Activated T-cell treated with anti-CD3 and anti-CD28 coated beads, Interleukin-2, amount 50 U/mL, for 72 hours (primary cell): ENCODE measurements around the gene CELSR1. TPM values are rescaled to one million over a fixed set of nuclear protein-coding genes. Genes with fewer than 3 reads are reported as not detected.
"Not testable (repeated sequence)": the region's sequence is repeated elsewhere in the genome, so short reads cannot be mapped to it uniquely, and the experiment has no call there.

Source experiments
- ATAC-seq, 2 donors: fragments of 150-1000 bp; cut with Tn5 transposase; replicated peaks in 1 of 2; 2 replicates each; pipeline ENCODE4 v1.10.0; 2021; ENCODE audit warnings: moderate library complexity in 2 of 2, mild to moderate bottlenecking in 1 of 2
- DNase-seq, 2 donors: peaks; one replicate each; pipeline ENCODE4 v3.0.0; 2021 to 2022; ENCODE audit warnings: mixed read lengths in 1 of 2
- H3K27ac Mint-ChIP-seq: one replicate; pipeline ENCODE4 v1.8.0; 2022; ENCODE audit warnings: mild to moderate bottlenecking, moderate library complexity, mixed read lengths
- H3K27me3 Mint-ChIP-seq: one replicate; pipeline ENCODE4 v1.8.0; 2022; ENCODE audit warnings: low read depth, mixed read lengths
- H3K36me3 Mint-ChIP-seq, 2 donors: one replicate each; pipeline ENCODE4 v1.8.0; 2022; ENCODE audit warnings: mixed read lengths in 2 of 2, mild to moderate bottlenecking in 1 of 2; ENCODE audit not compliant: insufficient read depth in 2 of 2
- H3K4me1 Mint-ChIP-seq: one replicate; pipeline ENCODE4 v1.8.0; 2022; ENCODE audit warnings: low read depth, mixed read lengths
- H3K4me3 Mint-ChIP-seq, 2 donors: one replicate each; pipeline ENCODE4 v1.8.0; 2022; ENCODE audit warnings: mild to moderate bottlenecking in 2 of 2, mixed read lengths in 2 of 2, moderate library complexity in 2 of 2
- H3K9me3 Mint-ChIP-seq, 2 donors: one replicate each; pipeline ENCODE4 v1.8.0; 2022; ENCODE audit warnings: mixed read lengths in 2 of 2
- total RNA-seq, 2 donors: library from RNA; stranded (reverse); gene quantifications; one replicate each; pipeline ENCODE4 v1.2.3, GENCODE V29; 2022

Gene CELSR1
- total RNA-seq, 2 donors from 2014 or later = 0.83 to 1.3 TPM

DNA sequence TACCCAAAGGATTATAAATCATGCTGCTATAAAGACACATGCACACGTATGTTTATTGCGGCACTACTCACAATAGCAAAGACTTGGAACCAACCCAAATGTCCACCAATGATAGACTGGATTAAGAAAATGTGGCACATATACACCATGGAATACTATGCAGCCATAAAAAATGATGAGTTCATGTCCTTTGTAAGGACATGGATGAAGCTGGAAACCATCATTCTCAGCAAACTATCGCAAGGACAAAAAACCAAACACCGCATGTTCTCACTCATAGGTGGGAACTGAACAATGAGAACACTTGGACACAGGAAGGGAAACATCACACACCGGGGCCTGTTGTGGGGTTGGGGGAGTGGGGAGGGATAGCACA lies 21.3 kb downstream of the CELSR1 start:
- not testable (repeated sequence) for ATAC-seq, H3K9me3 Mint-ChIP-seq, H3K36me3 Mint-ChIP-seq, H3K4me1 Mint-ChIP-seq, H3K27me3 Mint-ChIP-seq, H3K27ac Mint-ChIP-seq, H3K4me3 Mint-ChIP-seq, DNase-seq

DNA sequence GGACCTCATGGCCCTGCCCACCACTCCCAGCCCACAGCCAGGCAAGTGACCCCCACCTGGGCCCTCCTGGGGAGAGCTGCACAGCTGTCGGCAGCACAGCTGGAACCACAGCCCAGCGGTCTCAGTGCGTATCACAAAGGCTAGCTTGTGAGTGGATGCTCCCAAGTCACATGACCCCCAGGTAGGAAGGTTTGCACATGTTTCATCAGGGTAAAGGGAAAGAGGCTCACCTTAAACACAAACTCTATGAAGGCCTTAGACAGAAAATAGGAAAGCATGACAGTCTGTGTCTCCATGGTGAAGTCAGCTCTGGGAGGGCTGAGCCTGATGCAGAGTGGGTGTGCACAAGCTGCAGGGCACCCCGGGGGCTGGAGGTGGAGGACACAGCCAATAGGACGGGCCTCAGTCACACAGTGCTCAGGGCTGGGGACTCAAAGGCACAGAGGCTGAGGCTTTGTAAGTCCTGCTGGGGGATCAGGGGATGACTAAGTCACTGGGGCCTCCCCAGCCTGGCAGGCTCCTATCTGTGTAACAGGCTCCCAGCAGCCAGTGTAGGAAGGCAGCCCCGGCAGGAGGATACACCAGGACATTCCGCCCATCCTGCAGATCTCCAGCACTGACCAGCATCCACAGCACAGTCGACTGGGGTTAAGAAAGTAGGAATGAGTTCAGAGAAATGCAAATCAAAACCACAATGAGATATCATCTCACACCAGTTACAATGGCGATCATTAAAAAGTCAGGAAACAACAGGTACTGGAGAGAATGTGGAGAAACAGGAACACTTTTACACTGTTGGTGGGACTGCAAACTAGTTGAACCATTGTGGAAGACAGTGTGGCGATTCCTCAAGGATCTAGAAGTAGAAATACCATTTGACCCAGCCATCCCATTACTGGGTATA lies 22.0 kb downstream of the CELSR1 start:
- no peaks in the 10 kb centered on the region for H3K4me1 Mint-ChIP-seq
- ATAC-seq = peak in 1 of 2 donors; percentile 20
- H3K9me3 Mint-ChIP-seq = no peaks in the 10 kb centered on the region
- no peaks in the 10 kb centered on the region for H3K36me3 Mint-ChIP-seq
- no peak overlapping the region for H3K27ac Mint-ChIP-seq
- H3K27me3 Mint-ChIP-seq = no peaks in the 10 kb centered on the region
- no peak overlapping the region for H3K4me3 Mint-ChIP-seq
- no peak for DNase-seq

DNA sequence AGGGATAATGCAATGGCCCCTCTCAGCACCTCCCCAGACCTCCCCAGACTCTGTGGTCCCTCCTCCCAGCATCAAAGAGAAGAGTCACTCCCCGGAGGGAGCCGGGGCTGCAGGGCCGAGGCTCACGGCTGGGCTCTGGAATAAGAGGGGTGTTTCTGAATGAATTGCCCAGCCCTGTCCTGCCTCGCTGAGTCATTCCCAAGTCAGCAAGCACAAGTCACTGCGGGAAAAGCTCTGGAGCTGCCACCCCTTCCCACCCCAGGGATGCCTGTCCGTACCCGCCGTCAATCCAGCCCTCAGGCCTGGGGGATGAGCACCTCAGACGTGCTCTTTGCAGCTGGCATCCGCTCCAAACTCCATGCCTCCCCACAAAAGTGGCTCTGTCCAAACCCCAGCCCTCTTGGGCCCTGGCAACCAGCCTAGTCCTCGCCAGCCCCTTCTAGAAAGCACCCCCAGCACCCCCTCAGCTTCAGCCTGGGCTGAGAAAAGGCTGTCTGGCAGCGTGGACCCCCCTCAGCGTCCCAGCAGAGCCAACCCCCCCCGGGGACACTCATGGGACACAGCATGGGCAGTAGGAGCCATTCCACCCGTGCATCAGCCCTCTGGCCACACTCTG lies 22.7 kb downstream of the CELSR1 start:
- Mint-ChIP-seq H3K4me3 (no peak overlapping the region), H3K9me3 (no peaks in the 10 kb centered on the region), H3K36me3 (no peaks in the 10 kb centered on the region), H3K27me3 (no peaks in the 10 kb centered on the region), H3K27ac (no peak overlapping the region), H3K4me1 (no peaks in the 10 kb centered on the region)
- DNase-seq (no peak), ATAC-seq (no peak)

DNA sequence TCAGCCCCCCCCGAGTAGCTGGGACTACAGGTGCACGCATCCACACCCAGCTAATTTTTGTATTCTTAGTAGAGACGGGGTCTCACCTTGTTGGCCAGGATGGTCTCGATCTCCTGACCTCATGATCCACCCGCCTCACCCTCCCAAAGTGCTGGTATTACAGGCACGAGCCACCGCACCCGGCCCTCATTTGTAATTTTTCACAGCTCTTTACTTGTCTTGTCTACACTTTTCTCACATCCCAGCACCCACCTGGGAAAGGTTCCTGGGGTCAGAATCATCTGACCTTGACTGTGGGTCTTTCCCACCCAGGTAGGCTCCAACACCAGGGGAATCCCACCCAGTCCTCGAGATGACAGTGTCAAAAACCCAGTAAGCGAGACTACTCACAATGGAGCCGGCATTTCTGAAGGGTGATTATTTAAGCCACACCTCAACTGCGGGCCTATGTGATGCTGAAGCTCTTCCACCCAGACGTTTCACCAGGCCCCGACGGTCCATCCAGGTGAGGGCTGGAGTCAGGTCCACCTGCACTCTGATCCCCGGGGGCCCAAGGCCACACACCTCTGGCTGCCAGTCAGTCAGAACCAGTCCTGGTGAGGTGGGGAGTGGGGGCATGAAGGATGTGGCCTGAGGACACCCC lies 23.4 kb downstream of the CELSR1 start:
- no peaks in the 10 kb centered on the region for H3K36me3 Mint-ChIP-seq
- DNase-seq (no peak), ATAC-seq (no peak)
- H3K27ac Mint-ChIP-seq = no peak overlapping the region
- H3K9me3 Mint-ChIP-seq = no peaks in the 10 kb centered on the region
- H3K27me3 Mint-ChIP-seq = no peaks in the 10 kb centered on the region
- H3K4me3 Mint-ChIP-seq = no peak overlapping the region
- no peaks in the 10 kb centered on the region for H3K4me1 Mint-ChIP-seq

DNA sequence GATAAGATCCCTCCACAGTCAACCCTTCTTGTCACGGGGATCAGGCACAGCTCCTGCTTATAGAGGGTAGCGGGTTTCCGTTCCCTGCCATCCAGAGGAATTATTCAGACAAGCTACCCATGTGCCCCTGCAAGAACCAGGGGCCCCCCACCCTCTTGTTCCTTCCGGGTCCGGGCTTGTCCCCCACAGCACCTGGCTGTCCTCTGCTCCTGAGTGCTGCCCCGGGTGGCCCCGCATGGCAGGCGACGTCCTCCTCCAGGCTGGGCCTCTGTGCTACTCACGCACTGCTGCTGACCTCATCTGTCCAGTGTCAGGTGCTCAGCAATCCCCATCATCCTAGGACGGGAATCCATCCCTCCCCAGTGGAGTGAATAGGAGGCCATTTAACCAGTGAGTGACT lies 24.7 kb downstream of the CELSR1 start:
- no peaks in the 10 kb centered on the region for H3K27me3 Mint-ChIP-seq
- H3K4me1 Mint-ChIP-seq = no peaks in the 10 kb centered on the region
- H3K36me3 Mint-ChIP-seq = no peaks in the 10 kb centered on the region
- H3K9me3 Mint-ChIP-seq = no peaks in the 10 kb centered on the region
- H3K27ac Mint-ChIP-seq = no peak overlapping the region
- no peak for DNase-seq
- no peak overlapping the region for H3K4me3 Mint-ChIP-seq
- no peak for ATAC-seq

DNA sequence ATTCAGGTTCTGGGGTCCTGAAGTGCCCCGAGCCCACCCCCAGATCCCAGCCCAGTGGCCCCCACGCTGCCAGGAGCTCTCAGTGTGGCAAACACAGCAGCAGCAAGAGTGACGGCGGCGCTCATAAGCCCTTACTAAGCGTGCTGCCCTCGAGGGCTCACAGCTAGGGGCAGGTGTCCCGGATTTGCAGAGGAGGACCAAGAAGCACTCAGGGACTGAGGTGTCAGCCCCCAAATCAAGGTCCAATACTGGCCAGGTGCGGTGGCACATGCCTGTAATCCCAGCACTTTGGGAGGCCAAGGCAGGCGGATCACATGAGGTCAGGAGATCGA lies 25.4 kb downstream of the CELSR1 start:
- Mint-ChIP-seq H3K9me3 (no peaks in the 10 kb centered on the region), H3K27me3 (no peaks in the 10 kb centered on the region), H3K4me3 (no peak overlapping the region), H3K4me1 (no peaks in the 10 kb centered on the region), H3K36me3 (no peaks in the 10 kb centered on the region), H3K27ac (no peak overlapping the region)
- DNase-seq (no peak), ATAC-seq (no peak)

DNA sequence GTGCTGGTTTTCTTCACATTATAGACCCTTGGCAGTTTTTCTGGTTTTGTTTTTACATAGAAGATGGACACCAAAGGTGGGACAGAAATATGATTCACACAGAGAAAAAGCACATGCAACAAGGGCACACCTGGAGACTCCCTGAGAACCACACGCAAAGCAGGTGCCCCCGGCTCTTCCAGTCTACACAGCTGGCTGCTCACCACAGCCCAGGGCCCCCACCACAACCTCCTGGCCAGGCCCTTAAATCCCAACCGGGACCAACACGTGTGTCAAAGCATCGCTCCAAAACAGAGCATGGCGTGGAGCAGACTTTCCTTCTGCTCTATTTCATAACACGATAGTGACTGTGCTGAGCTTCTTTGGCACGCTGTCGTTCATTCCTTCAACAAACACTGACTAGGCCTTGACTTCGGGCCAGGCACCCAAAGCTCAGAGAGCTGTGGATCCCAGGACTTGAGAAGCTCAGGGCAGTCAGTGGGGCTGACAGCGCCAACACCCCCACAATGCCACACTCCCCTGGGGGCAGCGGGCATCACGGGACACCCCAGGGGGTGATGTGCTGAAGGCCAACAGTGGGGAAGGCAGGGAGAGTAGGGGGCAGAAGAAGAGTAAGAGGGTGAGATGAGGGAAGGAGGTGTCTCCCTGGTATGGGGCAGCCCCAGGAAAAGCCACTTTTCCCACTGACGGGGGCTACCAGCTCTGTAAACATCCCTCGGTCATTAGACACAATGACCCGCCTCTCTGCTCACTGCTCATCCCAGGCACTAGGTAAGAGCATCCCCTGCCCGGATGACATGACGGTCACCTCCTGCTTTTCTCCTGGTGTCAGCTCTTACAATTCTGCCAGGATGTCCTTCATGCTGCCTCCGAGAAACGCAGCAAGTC lies 26.0 kb downstream of the CELSR1 start:
- ATAC-seq (no peak), DNase-seq (no peak)
- Mint-ChIP-seq H3K4me3 (no peak overlapping the region), H3K27me3 (no peaks in the 10 kb centered on the region), H3K9me3 (no peaks in the 10 kb centered on the region), H3K27ac (no peak overlapping the region), H3K36me3 (no peaks in the 10 kb centered on the region), H3K4me1 (no peaks in the 10 kb centered on the region)

DNA sequence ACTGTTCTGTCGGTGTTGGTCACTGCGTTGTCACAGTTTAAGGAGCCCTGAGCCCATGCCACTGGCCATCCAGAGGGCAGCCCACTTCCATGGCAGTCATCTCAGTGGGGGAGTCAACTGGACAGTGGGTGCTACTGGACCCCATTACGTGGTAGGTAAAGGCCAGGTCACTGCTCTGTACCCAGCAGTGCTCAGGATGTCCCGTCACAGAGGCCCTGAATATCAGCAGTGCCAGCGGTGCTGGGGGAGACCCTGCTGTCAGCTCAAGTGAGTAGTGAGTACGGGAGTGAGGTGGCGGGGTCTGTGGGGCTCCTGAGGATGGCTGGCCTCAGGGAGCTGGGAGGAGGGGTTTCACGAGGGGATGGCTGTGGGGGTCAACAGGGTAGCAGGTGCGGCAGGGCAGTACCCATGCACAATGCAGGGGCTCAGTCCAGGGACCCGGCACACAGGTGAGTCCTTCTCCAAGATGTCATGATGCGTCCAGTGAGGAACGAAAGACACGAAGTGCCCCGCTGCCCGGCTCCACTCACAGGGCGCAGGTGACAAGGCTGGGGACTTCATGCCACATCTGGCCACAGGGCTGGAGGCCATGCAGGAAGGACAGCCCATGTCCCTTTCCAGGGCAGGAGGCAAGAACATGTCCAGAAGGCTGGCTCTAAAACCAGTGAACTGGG lies 27.9 kb downstream of the CELSR1 start:
- no peaks in the 10 kb centered on the region for H3K4me1 Mint-ChIP-seq

DNA sequence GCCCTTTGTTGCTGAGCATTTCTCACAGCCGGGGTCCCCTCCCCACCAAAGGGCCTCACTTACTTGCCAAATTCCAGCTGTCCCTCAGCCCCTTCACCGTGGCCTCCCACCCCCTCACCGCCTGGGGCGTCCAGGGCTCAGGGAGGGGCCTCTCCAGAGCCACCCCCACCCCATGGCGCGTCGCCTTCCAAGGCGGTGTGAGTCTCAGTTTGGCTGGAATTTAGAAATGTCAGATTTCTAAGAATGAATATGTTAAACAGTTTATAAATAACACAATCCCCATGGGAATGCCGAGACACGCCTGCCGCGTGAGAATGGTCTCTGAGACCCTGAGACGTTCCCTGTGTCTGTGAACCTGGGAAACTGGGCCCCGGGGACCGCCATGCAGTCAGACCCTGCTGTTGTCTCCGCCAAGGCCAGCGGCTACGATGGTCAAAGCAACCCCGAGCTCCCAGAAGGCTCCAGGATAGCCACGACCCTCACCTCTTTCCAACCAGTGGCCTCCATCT lies 28.9 kb downstream of the CELSR1 start:
- H3K27ac Mint-ChIP-seq = no peak overlapping the region
- H3K36me3 Mint-ChIP-seq = no peaks in the 10 kb centered on the region
- H3K4me1 Mint-ChIP-seq = no peaks in the 10 kb centered on the region
- H3K4me3 Mint-ChIP-seq = no peak overlapping the region
- DNase-seq (no peak), ATAC-seq (no peak)
- no peaks in the 10 kb centered on the region for H3K9me3 Mint-ChIP-seq
- no peaks in the 10 kb centered on the region for H3K27me3 Mint-ChIP-seq

More for the DNA sequence above, 27.9 kb downstream of the CELSR1 start:
- DNase-seq (no peak), ATAC-seq (no peak)
- H3K36me3 Mint-ChIP-seq = no peaks in the 10 kb centered on the region
- H3K9me3 Mint-ChIP-seq = no peaks in the 10 kb centered on the region
- H3K27me3 Mint-ChIP-seq = no peaks in the 10 kb centered on the region
- no peak overlapping the region for H3K27ac Mint-ChIP-seq
- H3K4me3 Mint-ChIP-seq = no peak overlapping the region

DNA sequence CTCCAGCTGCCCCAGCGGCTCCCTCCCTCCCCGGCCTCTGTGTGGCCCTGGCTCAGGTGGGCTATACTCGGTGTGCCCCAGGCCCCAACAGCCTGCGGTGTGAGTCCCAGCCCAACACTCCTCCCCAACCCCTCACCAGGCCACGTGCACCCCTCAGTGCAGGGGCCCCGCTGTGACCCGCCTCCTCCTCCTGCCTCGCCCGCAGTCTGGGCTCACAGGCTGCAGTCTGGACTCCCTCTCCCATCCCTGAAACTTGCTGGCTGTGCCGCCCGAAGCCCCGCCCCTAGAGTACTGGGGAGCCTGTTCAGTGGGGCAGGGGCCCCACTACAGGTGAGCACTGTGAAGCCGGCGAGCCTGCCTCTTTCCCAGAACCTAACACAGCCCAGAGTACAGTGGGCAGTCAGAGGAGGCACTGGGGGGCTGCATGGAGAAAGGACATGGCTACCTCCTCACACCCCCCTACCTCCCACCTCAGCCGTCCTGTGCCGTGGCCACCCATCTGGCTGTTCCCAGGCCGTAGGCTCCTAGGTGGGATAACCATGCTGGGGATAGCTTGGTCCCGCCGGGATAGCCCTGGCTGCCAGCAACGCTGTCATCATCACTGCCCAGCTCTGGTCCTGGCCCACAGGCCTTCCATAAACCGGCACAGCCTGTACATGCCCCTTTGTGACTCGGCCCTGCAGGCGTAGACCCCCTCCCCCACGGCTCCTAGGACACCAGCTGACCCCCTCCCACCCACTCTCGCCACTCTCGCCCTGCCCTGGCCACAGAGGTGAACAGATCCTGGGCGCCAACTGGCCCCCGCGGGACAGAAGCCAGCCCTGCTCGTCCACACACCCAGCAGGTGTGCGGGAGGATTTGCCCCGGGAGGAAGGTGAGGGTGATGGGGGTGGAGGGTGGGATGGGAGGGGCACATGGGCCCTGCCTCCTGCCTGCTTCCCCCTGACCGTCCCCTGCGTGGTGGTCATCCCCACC lies 29.7 kb downstream of the CELSR1 start:
- H3K27ac Mint-ChIP-seq = no peak overlapping the region
- H3K4me3 Mint-ChIP-seq = no peak overlapping the region
- no peaks in the 10 kb centered on the region for H3K9me3 Mint-ChIP-seq
- DNase-seq (no peak), ATAC-seq (no peak)
- no peaks in the 10 kb centered on the region for H3K4me1 Mint-ChIP-seq
- no peaks in the 10 kb centered on the region for H3K36me3 Mint-ChIP-seq
- H3K27me3 Mint-ChIP-seq = no peaks in the 10 kb centered on the region

DNA sequence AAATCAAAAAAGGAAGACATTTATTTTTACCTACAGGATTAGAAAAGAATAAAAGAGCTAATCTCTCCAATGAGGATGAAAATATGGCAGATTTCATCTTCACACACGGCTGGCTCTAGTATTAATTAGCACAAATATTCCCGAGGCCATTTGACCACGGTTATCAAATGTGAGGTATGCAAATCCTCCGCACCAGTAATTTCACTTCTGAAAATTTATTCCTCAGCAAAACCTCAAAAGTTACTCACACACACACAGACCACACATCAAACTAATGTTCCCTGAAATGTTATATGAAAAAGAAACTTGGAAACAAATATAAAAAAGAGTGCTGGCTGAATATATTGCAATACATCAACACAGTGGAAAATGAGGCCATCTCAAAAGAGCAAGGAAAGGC lies 32.8 kb downstream of the CELSR1 start:
- Mint-ChIP-seq H3K27me3 (peaks cover 4% of the 10 kb centered on the region), H3K9me3 (no peaks in the 10 kb centered on the region)

More for the DNA sequence above, 32.8 kb downstream of the CELSR1 start:
- Mint-ChIP-seq H3K27ac (no peak overlapping the region), H3K36me3 (no peaks in the 10 kb centered on the region), H3K4me1 (no peaks in the 10 kb centered on the region), H3K4me3 (no peak overlapping the region)
- DNase-seq (no peak), ATAC-seq (no peak)
